COLO668 (cell line): ENCODE measurements around the gene CENPF.
"Not testable (repeated sequence)": the region's sequence is repeated elsewhere in the genome, so short reads cannot be mapped to it uniquely, and the experiment has no call there.

ENCODE experiments used
- DNase-seq: peaks from one replicate; lab custom pipeline; 2025; ENCODE audit not compliant: unreplicated experiment; lab: John Stamatoyannopoulos, UW

CENPF gene

DNA sequence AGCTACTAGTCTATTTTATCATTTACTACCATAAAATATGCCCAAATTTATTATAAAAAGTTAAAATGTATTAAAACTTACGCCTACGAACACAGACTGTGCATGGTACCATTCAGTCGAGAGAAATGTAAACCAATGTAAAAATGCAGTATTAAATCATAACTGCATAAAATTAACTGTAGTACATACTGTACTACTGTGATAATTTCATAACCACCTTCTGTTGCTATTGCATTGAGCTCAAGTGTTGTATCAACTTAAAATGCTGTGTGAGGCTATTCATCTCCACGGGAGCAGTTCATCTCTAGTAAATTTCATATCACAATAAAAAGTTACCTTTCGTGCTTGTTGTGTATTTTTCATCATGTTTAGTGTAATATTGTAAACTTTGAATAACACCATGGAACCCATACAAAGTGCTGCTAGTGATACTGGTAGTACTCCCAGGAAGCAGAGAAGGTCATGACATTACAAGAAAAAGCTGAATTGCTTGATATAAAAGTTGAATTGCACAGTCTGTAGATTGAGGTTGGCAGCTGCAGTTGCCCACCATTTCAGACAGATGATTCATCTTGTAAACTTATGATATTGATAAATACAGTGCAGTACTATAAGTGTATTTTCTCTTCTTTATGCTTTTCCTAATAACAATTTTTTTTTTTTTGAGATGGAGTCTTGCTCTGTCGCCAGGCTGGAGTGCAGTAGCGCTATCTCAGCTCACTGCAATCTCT is 19.0 kb upstream of the CENPF start:
- DNase-seq, result no peak

DNA sequence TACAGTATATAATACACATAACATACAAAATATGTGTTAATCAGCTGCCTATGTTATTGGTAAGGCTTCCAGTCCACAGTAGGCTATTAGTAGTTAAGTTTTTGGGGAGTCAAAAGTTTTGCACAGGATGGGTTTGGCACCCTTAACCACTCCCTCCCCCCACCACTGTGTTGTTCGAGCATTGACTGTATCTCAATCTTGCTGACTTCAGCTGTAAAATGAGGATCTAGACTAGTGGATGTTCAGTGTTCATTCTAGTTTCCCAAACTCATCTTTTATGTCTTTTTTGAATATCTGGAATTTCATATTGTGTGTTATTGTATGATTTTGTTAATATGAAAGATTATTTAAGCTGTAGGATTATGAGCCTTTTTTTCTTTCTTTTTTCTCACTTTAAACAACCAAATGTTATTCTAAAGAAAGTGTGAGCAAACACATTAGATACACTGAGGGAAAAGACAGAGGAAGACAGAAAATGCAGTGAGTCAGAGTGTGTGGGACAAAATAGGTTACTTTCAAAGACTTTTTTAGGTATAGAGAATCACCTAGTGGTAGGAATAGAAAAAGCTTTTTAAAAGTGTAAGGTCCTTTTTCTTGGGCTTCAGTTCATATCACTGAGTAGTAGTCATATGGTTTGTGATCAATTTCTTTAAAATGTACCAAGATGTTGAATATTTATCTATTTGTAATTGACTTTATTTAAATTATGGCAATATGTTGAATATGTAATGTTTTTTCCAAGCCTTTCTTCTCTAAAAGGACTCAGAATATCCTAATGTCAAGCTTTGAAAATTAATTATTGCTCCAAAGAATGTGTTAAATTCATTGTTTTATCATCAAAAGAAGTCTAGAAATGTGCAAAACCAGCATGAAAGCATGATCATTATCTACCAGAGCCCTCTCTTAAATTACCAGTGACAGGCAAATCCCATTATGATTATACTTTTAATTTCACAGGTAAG is 17.9 kb upstream of the CENPF start:
- no peak for DNase-seq

DNA sequence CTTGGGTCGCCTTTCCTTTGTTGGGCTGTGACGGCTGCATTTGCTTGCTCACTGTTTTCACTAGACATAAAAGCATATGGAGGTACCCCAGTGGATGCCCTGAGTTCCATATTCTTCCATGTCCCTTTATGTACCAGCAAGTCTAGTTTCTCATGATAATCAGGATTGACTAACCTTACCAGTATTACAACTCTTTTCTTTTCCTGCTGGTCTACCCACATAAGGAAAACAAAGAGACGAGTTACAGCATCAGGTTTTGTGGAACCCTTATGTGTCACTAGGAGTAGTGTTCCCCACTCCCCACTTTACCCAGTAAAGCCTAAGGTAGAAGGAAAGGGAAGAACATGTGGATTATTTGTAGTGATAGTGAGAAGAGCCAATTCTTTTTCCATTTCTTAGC is 16.4 kb upstream of the CENPF start:
- no peak for DNase-seq

DNA sequence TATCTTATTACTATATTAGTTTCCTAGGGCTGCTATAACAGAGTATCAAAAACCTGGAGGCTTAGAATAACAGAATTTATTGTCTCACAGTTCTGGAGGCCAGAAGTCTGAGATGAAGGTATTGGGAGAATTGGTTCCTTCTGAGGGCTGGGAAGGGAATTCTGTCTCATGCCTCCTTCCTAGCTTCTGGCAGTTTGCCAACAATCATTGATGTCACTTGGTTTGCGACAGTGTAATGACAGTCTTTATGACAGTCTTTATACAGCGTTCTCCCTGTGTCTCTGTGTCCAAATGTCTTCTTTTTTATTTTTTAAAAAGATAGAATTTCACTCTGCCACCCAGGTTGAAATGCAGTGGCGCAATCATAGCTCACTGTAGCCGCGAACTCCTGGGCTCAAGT is 15.8 kb upstream of the CENPF start:
- no peak for DNase-seq

DNA sequence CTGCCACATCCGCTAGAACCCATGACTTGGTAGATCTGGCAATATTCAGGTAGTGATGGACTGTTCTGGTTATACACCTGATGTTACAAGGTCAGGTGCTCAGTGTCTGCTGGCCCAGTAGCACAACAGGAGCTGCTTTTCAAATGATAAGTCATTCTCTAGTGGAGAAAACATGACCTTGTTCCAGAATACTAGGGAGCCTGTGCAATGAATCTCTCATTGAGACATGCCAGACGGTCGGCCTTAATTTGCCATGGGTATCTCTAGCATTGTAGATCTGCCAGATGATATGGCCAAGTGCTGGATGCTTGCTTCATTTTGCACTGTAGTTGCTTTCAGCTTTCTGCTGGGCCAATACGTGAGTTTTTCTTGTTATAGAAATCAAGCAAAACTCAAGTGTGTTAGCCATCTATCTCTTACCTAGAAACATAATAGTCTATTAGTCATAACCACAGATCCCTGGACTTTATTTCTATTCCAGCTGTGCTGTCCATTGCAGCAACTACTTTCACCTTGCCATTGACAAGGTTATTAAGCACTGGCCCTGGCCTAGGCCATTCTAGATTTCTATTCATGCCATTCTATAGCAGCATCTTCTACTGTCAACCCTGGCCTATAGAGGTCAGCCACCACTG is 13.9 kb upstream of the CENPF start:
- no peak for DNase-seq

DNA sequence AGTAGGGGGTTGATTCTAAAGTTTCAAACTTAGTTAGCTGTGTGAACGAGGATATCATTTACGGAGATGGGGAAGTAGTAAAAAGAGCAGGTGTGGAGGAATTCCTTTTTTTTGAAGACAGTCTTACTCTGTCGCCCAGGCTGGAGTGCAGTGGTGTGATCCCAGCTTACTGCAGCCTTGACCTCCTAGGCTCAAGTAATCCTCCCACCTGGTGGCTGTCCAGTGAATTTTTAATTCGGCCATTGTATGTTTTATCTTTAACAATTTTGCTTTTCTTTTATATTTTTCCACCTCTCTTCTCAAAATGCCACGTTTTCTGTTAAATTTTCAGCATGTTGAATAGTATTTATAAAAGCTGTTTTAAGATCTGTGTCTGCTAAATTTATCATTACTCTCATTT is 12.3 kb upstream of the CENPF start:
- no peak for DNase-seq

DNA sequence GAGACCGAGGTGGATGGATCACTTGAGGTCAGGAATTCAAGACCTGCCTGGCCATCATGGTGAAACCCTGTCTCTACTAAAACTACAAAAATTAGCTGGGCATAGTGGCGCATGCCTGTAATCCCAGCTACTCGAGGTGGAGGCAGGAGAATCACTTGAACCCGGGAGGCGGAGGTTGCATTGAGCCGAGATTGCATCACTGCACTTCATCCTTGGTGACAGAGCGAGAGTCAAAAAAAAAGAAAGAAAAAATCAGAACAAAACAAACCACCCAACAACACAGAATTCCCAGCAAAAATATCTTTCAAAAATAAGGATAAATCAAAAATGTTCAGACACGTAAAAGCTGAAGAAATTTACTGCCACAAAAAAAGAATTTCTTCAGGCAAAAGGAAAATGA is 11.1 kb upstream of the CENPF start:
- DNase-seq, result not testable (repeated sequence)

DNA sequence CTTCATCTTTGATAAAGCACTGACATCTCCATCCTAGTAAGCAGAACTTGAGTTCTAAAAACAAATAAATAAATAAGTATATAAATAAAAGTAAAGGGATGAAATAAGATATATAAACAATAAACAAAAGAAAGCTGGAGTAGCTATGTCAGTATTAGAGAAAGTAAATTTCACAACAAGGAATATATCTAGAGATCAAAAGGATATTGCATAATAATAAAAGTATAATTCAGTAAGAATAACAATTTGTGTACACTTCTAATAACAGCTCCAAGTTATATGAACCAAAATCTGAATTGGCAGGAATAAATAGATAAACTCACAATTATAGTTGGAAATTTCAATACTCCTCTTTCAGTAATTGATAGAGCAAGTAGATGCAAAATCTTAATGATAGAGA is 9.8 kb upstream of the CENPF start:
- DNase-seq, result no peak

DNA sequence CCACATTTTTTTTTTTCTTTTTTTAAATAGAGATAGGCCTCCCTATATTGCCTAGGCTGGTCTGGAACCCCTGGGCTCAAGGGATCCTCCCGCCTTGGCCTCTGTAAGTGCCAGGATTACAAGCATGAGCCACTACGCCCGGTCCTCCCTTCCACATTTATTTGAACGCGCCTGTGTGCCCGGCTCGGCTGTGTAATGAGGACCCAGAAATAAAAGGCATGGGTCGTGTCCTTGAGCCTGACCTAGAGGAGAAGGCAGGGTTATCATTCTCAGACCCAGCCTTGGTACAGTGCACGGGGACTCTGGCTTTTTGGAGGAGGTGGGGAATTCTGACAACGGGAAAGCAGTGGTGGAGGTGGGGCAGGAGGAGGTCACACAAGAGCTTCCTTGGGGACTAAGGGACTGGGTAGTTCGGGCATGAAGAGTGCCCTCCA is 841 bp downstream of the CENPF start:
- peak; percentile 24 for DNase-seq

DNA sequence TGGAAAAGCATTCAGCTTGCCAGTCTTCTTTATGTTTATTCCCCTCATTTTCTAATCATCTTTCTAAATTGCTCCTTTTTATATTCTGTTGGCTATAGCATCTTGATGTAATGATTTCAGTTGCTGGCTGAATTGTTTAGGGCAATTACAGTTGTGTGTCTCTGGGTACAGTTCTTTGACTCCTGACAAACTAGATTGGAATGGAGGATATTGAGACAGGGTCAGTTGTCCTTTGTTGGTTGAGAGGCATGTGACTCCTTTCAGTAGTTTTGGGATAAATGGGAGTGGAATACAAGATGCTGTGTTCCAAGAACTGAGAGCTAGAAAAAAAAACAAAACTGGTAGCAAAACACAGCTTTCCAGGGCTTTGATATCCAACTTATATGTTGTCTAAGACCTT is 1.5 kb downstream of the CENPF start:
- no peak for DNase-seq

DNA sequence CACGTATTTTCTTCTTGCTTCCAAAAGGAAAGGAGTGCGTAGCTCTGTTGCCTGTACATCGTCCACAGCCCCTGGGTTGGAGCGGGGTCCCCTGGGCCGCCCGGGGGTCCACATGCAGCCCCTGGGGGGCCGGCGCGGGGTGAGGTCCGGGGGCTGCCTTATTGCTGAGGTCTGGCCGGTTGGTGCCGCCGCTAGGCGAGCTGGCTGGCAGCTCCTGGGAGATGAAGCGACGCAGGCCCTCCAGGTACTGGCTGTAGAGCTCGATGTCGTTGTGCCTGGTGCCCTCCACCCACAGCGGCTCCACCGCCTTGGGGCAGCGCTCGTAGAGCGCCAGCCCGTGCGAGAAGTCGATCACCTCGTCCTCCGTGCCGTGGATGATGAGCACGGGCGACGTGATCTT is 2.5 kb downstream of the CENPF start:
- not testable (repeated sequence) for DNase-seq

DNA sequence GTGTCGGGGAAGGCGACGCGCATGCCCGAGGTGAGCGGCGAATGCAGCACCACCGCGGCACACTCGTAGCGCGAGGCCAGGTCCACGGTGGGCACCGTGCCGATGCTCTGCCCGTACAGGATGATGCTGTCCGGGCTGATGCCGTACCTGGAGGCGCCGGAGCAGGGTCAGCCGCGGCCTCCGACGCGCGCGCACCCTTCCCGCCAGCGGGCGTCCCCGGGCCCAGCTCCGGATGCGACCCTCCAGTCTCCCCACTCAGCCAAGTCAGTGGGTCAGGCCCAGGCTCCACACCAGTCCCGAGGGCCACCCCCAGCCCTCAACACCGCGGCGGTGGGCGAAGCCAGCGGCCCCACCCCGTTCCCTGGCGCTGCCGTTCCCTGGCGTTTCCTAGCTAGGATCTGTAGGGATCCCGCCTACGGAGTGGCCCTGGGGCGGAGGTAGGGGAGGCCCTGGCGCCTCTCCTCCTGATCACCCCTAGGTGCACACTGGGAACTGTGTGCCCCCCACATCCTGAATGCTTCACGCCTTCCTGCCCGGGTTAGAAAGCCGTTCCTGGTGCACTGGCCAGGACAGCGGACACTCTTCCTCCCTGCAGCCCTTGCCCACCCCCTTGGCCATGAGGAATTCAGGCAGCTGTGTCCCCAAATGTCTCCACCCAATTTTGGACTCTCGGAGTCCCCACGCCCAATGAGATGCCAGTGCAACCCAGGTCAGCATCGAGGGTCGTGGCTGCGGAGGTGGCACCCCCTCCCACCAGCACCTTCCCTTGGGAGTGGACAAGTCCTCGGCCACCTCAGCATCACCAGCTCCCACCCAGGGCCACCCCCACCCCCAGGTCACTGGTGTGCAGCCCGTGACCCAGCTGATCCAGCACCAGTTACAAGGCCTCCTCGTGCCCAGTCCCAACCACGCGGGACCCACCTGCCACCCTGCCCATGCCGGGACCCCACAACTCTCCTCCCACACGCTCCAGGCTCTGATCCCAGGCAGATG is 3.2 kb downstream of the CENPF start:
- not testable (repeated sequence) for DNase-seq

DNA sequence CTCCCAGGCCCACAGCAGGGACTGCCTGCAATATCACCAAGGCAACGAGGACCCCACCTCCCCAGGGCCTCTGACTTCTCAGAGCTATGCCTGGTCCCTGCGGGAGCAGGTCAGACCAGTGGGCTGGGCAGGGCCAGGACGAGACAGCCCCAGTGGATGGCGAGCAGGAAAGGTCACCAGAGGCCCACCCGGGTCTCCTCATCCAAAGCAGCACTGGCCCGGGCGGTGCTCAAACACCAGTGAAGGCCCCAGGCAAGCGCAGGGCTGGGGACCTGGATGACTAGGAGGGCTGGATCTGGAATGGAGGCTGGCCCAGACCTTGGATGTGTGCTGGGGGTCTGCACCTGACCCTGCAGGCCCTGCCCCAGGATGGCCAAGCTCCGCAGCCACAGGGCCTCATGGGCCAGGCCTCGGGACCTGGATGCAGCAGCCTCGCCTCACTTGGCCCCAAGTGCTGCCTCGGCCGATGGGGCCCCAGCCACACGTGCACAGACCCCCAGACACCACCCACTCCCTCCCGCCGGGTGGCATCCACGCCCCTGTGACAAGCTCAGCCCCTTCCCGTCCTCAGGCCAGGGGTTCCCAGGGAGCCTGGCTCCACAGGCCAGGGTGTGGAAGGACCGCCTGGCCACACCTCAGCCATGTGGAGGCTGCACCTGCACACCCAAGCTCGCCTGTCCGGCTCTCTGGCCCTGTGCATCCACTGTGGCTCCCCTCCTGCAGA is 4.7 kb downstream of the CENPF start:
- not testable (repeated sequence) for DNase-seq

DNA sequence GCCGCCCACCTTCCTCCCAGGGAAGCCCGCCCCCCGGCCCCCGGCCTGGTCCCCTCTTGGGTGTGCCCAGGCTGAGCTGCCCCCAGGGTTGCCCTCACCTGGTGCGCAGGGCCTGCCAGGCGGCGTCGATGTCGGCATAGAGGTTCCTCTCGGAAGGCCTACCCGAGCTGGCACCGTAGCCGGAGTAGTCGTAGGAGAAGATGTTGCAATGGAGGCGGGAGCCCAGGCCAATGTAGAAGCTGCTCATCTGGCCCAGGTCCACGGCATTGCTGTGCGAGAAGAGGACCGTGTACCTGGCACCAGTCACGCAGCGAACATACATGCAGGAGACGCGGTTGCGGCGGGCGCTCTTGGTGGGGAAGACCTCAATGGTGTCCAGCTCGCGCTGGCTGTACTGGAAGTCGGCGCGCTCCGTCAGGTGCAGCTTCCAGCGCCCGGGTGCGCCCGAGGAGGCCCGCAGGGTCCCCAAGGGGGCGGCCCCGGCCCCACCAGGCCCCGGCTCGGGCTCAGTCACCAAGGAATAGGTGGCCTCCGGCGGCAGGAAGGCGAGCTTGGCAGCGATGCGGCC is 5.3 kb downstream of the CENPF start:
- not testable (repeated sequence) for DNase-seq

DNA sequence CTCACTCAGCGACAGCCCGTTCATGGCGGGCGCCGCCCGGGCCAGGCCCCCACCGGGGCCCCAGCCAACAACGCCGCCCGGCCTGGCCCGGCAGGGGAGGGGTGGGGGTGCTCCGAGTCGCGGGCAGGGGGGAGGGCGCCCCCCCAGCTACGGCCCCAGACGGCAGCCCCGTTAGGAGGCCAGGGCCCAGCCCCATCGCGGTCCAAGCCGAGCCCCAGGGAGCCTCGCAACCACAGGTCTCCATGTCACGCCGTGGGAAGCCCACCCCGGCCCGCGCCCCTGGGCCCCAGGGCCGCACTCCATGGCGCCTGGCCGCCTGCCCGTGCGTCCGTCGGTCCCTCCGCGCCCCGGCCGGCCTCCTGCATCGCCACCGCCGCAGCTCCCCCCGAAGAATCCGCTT is 5.8 kb downstream of the CENPF start:
- not testable (repeated sequence) for DNase-seq

DNA sequence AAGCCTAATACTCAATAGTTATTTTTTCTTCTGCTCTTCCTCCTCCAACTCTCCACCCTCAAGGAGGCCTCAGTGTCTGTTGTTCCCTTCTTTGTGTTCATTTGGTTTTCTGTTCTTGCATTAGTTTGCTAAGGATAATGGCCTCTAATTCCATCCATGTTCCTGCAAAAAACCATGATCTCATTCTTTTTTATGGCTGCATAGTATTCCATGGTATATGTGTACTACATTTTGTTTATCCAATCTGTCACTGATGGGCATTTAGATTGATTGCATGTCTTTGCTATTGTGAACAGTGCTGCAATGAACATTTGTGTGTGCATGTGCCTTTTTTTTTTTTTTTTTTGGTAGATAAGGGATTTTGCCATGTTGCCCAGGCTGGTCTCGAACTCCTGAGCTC is 6.7 kb downstream of the CENPF start:
- no peak for DNase-seq

DNA sequence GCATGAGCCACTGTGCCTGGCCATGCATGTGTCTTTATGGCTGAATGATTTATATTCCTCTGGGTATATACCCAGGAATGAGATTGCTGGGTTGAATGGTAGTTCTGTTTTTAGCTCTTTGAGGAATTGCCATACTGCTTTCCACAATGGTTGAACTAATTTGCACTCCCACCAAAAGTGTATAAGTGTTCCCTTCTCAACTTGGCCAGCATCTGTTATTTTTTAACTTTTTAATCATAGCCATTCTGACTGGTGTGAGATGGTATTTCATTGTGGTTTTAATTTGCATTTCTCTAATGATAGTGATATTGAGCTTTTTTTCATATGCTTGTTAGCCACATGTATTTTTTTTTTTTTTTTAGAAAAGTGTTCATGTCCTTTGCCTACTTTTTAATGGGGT is 7.1 kb downstream of the CENPF start:
- not testable (repeated sequence) for DNase-seq

DNA sequence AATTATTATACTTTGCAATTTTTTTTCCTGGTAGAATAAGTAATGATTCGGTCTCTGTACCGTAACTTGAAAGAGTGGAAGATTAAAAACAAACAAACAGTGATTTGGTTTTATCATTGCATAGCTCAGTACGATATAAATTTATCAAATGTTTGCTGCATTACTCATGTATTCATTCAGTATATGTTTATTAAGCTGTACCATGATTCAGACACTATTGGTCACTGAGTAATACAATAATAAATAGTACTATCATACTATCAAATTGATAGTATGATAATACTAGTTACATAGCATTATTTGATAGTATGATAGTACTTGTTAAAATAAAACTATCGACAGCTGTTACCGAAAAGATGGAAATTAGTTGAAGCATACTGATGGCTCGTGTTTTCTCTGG is 12.1 kb downstream of the CENPF start:
- DNase-seq, result no peak

DNA sequence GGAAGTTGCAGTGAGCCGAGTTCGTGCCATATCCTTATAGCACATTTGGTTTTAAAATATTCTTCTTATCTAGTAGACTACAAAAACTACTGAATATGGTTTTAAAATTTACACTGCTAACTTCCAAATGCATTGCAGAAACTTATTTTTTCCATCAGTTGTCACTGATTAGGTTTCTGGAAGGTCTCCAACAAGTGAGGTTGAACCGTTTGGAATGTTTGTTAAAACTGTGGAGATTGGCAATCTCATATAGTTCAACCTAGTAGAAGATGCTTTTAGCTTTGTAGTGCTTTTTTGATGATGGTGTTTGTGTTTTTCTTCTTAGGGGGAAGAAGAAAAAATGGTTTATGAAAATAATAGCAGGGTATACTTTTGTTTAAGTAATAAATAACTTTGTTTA is 12.9 kb downstream of the CENPF start:
- DNase-seq, result no peak

DNA sequence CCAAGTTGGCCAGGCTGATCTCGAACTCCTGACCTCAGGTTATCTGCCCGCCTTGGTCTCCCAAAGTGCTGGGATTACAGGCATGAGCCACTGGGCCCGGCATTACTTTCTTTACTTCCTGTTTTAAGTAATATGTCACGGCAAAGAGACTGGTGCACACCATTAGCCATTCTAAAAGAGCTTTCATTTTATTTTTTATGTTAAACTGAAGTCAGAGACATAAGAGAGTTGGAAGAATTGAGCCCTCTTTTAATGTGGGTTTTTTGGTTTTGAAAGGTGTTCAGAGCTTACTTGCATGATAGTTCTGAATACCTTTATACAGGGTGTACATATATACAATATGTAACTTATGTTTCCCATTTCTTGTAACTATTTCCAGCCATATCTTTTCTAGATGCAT is 14.3 kb downstream of the CENPF start:
- no peak for DNase-seq
